ENCODE data around the gene NAALADL2. TPM values are rescaled to one million over a fixed set of nuclear protein-coding genes. Genes with fewer than 3 reads are reported as not detected.

Gene NAALADL2
- total RNA-seq, 1 donor from 2014 or later = 12.5 TPM

DNA sequence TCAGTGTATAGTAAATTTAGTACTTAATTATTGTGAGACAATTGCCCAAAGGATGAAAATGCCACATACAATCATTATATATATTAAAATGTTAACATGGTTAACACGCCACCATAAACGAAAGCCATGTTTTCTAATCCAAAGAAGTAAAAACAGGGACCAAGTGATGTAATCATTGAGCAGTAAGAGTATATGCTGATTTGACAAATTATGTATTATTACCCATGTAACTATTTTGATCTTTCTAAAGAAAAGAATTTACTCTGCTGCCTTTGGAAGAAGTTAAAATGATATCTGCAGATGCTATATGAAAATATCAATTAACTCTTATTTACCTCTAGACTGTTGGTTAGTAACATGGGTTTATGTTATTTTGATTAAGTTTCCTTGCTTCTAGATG, 150.2 kb downstream of the NAALADL2 start:
- Histone ChIP-seq H3K27me3 (no peaks in the 10 kb centered on the region), H3K27ac (no peak overlapping the region), H3K9me3 (no peaks in the 10 kb centered on the region), H3K4me1 (no peaks in the 10 kb centered on the region), H3K36me3 (no peaks in the 10 kb centered on the region), H3K4me3 (no peak overlapping the region)
- intact Hi-C loops (cut with DNase I) = no loop called here
- DNase-seq (ENCODE audit: extremely low spot score in 2 of 2) = no peak
- TF ChIP-seq, protein P1, sequence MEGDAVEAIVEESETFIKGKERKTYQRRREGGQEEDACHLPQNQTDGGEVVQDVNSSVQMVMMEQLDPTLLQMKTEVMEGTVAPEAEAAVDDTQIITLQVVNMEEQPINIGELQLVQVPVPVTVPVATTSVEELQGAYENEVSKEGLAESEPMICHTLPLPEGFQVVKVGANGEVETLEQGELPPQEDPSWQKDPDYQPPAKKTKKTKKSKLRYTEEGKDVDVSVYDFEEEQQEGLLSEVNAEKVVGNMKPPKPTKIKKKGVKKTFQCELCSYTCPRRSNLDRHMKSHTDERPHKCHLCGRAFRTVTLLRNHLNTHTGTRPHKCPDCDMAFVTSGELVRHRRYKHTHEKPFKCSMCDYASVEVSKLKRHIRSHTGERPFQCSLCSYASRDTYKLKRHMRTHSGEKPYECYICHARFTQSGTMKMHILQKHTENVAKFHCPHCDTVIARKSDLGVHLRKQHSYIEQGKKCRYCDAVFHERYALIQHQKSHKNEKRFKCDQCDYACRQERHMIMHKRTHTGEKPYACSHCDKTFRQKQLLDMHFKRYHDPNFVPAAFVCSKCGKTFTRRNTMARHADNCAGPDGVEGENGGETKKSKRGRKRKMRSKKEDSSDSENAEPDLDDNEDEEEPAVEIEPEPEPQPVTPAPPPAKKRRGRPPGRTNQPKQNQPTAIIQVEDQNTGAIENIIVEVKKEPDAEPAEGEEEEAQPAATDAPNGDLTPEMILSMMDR (IDR thresholded peaks at IDR 0.05) = no peak
- no peak for TF ChIP-seq POLR2A (IDR thresholded peaks at IDR 0.05)
- no peak for TF ChIP-seq POLR2AphosphoS5 (IDR thresholded peaks at IDR 0.05; ENCODE audit: insufficient read depth in 1 of 2, low read depth in 1 of 2)

DNA sequence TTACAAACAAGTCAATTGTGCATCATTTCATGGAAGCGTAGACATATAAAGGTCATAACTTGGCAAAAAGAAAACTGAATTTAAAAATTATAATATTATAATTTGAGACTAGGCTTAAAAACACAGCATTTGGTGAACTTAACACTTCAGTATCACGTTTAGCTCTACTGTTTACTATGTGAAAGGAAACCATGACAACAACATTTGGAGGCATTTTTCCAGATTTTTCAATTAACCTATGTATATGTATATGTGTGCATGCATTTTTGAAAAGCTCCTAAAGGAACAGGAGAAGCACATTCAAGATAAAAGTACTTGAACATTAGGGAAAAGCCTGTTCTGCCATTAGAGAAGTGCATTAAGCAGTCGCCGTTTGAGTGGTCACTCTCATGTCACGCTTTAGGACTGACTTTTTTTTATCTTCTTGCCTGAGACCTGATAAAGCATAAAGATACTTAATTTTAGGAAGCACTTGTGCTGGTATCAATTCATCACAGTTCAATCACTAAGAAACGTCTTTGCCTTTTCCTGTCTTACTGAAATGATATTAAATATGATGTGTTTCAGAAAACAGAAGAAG, 156.0 kb downstream of the NAALADL2 start:
- TF ChIP-seq POLR2AphosphoS5 (IDR thresholded peaks at IDR 0.05; ENCODE audit: insufficient read depth in 1 of 2, low read depth in 1 of 2) (no peak), POLR2A (IDR thresholded peaks at IDR 0.05) (no peak)
- TF ChIP-seq, protein P1 (IDR thresholded peaks at IDR 0.05) = no peak
- Histone ChIP-seq H3K27me3 (no peaks in the 10 kb centered on the region), H3K9me3 (no peaks in the 10 kb centered on the region), H3K4me1 (no peaks in the 10 kb centered on the region), H3K36me3 (no peaks in the 10 kb centered on the region), H3K27ac (no peak overlapping the region), H3K4me3 (no peak overlapping the region)
- DNase-seq (ENCODE audit: extremely low spot score in 2 of 2) = no peak
- intact Hi-C loops (cut with DNase I) = no loop called here

DNA sequence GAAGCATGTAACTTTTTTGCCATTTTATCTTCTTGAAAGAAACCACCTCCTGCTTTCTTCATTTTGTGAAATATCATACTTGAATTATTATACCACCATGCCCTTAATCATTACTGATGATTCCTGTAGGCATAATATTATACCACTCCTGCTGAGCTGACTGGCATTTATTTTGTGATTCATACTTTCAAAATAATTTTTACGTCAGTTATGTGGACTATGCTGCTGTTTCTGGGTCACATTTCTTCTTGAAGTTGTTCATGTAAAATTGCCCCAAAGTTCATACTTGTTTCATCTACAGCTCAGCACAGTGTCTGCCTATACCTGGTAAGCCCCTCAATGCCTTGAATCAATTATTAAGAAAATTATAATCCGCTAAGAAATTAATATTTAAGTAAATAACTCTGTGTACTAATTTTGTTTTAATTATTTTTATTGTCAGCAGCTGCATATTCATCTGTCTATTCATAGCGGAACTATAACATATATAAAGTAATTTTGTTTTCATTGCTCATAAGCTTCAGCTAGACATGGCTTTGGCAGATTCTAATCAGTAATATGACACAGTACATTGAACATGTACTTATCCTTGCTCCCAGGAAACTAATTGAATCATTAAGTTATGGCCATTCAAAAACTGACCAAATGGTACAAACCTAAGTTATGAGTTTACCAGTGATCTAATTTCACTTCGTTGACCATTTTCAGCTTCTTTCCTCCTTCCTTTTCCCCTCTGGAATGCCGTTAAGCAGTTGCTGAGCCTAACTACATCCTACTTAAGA, 160.0 kb downstream of the NAALADL2 start:
- intact Hi-C loops (cut with DNase I) = no loop called here
- H3K27me3 ChIP-seq = no peaks in the 10 kb centered on the region
- H3K36me3 ChIP-seq = no peaks in the 10 kb centered on the region
- no peaks in the 10 kb centered on the region for H3K4me1 ChIP-seq
- no peak overlapping the region for H3K4me3 ChIP-seq
- TF ChIP-seq POLR2AphosphoS5 (IDR thresholded peaks at IDR 0.05; ENCODE audit: insufficient read depth in 1 of 2, low read depth in 1 of 2) (no peak), POLR2A (IDR thresholded peaks at IDR 0.05) (no peak)
- TF ChIP-seq, protein P1 (IDR thresholded peaks at IDR 0.05) = no peak
- DNase-seq (ENCODE audit: extremely low spot score in 2 of 2) = no peak
- no peaks in the 10 kb centered on the region for H3K9me3 ChIP-seq
- no peak overlapping the region for H3K27ac ChIP-seq

DNA sequence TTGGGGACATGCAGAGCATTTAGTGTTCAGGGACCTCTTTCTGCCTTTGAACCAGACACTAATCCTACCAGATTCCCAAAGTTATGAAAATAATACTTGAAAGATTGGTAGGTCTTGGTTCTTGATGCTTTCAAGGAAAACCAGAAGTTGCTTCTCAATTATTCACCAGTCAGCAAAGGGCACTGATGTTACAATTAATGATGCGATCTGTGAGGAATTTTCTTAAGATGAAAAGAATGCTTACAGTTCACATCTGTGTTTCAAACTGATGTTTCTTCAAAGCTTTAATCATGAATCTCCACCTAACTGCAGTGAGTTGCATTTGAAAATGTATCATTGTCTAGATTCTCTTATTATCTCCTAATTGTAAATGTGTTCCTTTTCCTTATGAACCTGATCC, 161.0 kb downstream of the NAALADL2 start:
- H3K9me3 ChIP-seq = no peaks in the 10 kb centered on the region
- intact Hi-C loops (cut with DNase I) = no loop called here
- TF ChIP-seq POLR2AphosphoS5 (IDR thresholded peaks at IDR 0.05; ENCODE audit: insufficient read depth in 1 of 2, low read depth in 1 of 2) (no peak), POLR2A (IDR thresholded peaks at IDR 0.05) (no peak)
- TF ChIP-seq, protein P1 (IDR thresholded peaks at IDR 0.05) = no peak
- H3K36me3 ChIP-seq = no peaks in the 10 kb centered on the region
- H3K4me3 ChIP-seq = no peak overlapping the region
- H3K27me3 ChIP-seq = no peaks in the 10 kb centered on the region
- H3K27ac ChIP-seq = no peak overlapping the region
- H3K4me1 ChIP-seq = no peaks in the 10 kb centered on the region
- no peak for DNase-seq (ENCODE audit: extremely low spot score in 2 of 2)

DNA sequence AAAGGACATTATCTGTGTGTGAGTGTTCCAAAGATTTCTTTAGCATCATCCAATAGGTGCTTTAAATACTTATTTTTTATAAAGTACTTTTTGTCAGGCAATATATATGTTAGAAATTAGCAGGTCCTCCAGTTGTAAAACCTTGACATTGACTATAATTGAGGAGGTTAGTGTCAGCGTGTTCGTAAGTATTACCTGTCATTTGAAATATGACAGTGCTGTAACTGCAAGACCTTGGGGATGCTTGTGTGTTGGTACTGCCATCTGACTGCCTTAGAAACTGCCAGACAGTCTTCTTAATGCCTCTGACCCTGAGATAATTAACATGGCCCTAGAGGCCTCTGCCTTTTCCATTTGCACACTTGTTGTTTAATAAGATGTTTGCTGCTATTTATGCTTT, 170.7 kb downstream of the NAALADL2 start:
- no peak for DNase-seq (ENCODE audit: extremely low spot score in 2 of 2)
- Histone ChIP-seq H3K4me3 (no peak overlapping the region), H3K27ac (no peak overlapping the region), H3K9me3 (no peaks in the 10 kb centered on the region), H3K27me3 (no peaks in the 10 kb centered on the region), H3K36me3 (no peaks in the 10 kb centered on the region), H3K4me1 (no peaks in the 10 kb centered on the region)
- intact Hi-C loops (cut with DNase I) = no loop called here
- TF ChIP-seq, protein P1 (IDR thresholded peaks at IDR 0.05) = no peak
- no peak for TF ChIP-seq POLR2A (IDR thresholded peaks at IDR 0.05)
- TF ChIP-seq POLR2AphosphoS5 (IDR thresholded peaks at IDR 0.05; ENCODE audit: insufficient read depth in 1 of 2, low read depth in 1 of 2) = no peak

All from vagina (tissue), 2 donors.